ENCODE results near the gene THSD8. TPM values are rescaled to one million over a fixed set of nuclear protein-coding genes. Genes with fewer than 3 reads are reported as not detected.

THSD8 gene
- not detected in 2 replicates for total RNA-seq (2014; rRNA removed; shearing (Covaris generic))

DNA sequence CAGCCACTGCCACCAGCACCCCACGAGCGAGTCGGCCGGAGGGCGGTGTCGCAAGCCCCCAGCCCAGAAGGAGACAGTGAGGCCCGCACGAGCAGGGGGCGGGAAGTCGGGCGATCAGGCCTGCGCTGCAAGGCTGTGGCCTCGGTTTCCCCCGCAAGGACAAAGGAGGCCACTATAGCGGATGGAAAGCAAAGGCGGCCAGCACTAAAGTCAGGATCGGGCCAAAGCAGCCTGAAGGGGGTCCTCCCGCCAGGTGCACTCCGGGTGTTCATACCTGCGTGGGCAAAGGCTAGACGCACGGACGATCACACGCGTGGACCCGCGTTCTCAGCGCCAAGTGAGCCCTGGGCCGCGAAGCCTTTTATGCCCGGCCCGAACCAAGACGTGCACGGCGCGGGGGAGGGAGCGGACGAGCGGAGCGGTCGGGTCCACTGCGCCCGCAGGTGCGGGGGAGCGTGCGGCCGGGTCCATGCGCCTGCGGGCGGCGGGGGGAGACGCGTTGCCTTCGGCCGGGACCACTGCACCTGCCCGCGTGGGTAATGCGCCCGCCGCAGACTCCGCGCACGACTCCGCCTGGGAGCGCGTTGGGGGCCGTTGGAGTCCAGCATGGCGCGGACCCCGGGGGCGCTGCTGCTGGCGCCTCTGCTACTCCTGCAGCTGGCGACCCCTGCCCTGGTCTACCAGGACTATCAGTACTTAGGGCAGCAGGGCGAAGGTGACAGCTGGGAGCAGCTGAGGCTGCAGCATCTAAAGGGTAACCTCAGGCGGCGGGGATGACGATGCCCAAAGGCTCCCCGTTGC lies at the start of gene THSD8, which contains the start of gene PRDX2:
THSD8 (plus strand) TSS at position 604 of the 801 bp plus-strand sequence; CDS start at position 607, 3 bp downstream.
PRDX2 (minus strand) TSS at position 335 of the 801 bp plus-strand sequence. CDS start 539 bp downstream, outside the sequence.
- Histone ChIP-seq H3K36me3 (no peaks in the 10 kb centered on the region; the same call in 1 of the 2 replicates), H3K4me3 (peak within 1 kb of the TSS; percentile 15), H3K9me3 (replicated peaks) (no peaks in the 10 kb centered on the region), H3K4me1 (replicated peaks) (peaks cover 12% of the 10 kb centered on the region), H3K27me3 (replicated peaks) (peaks cover 31% of the 10 kb centered on the region), H3K27ac (no peak within 1 kb of the TSS)
- DNase-seq (ENCODE audit: low read depth in 1 of 2, low spot score in 2 of 2), result no peak

DNA sequence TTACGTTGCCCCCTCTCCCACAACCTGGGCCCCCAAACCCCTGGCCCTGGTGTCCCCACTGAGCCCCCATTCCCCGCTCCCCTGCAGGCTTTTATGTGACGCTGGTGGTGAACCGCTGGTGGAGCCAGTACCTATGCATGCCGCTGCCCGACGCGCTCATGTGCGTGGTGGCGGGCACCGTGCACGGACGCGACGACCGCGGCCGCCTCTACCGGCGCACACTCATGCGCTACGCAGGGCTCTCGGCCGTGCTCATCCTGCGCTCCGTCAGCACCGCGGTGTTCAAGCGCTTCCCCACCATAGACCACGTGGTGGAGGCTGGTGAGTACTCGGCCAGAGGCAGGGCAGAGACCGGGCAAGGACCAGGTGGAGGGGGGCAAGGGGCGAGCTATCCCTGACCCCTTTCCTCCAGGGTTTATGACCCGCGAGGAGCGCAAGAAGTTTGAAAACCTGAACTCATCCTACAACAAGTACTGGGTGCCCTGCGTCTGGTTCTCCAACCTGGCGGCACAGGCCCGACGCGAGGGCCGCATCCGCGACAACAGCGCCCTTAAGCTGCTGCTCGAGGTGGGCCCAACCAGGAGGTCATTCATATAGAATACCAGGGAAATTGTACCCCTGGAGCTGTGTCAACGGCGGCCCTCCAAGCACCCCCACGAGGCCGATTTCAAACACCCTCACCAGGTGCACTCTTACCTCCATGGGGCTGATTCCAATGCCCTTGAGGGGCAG lies 47.2 kb upstream of the THSD8 start:
- Histone ChIP-seq H3K36me3 (no peaks in the 10 kb centered on the region), H3K27ac (no peak overlapping the region), H3K4me1 (replicated peaks) (peaks cover 21% of the 10 kb centered on the region), H3K4me3 (no peak overlapping the region), H3K9me3 (replicated peaks) (no peaks in the 10 kb centered on the region), H3K27me3 (replicated peaks) (peaks cover 35% of the 10 kb centered on the region)
- no peak for DNase-seq (ENCODE audit: low read depth in 1 of 2, low spot score in 2 of 2)

DNA sequence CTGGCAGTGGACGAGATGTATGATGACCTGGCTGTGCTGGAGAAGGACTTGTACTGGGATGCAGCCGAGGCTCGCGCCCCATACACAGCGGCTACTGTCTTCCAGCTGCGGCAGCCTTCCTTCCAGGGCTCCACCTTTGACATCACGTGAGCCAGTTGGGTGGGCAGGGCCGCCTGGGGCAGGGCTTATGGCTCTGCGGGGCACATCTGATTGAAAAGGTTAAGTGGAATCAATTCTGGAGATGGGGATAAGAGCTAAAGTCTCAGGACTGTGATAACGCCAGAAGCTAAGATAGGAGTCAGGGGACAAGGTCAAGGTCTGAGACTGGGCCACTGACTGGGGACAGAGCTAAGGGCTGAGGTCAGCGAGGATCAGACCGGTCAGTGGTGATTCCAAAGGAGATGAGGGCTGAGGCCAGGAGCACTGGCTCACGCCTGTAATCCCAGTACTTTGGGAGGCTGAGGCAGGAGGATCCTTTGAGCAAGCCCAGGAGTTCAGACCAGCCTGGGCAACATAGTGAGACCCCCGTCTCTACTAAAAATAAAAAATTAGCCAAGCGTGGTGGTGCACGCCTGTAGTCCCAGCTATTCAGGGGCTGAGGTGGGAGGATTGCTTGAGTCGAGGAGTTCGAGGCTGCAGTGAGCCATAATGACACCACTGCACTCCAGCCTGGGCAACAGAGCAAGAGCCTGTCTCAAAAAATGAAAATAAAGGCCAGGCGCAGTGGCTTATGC lies 45.6 kb upstream of the THSD8 start:
- peaks cover 20% of the 10 kb centered on the region for H3K27me3 ChIP-seq (replicated peaks)
- peaks cover 8% of the 10 kb centered on the region; the same call in 1 of the 2 replicates for H3K4me1 ChIP-seq (replicated peaks)
- H3K9me3 ChIP-seq (replicated peaks), result no peaks in the 10 kb centered on the region
- no peak overlapping the region for H3K27ac ChIP-seq
- H3K4me3 ChIP-seq, result no peak overlapping the region
- DNase-seq (ENCODE audit: low read depth in 1 of 2, low spot score in 2 of 2), result no peak
- no peaks in the 10 kb centered on the region for H3K36me3 ChIP-seq

DNA sequence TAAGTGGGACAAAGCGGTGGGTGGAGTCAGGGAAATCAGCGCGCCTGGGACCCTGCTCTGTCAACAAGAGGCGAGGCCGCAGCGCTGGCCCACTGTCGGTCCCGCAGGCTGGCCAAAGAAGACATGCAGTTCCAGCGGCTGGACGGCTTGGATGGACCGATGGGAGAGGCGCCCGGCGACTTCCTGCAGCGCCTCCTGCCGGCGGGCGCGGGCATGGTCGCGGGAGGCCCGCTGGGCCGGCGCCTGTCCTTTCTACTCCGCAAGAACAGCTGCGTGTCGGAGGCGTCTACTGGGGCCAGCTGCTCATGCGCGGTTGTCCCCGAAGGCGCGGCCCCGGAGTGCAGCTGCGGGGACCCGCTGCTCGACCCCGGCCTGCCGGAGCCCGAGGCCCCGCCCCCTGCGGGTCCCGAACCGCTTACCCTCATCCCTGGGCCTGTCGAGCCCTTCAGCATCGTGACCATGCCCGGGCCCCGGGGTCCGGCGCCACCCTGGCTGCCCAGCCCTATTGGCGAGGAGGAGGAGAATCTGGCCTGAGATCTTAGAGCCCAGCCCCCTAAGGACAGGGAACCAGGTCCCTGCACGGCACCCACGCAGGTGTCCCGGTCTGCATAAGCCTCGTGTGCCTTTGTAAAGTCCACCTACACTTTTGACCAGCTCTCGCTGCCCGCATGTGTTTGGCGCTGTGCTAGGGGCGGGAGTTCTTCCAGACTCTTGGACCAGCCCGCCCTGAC lies 44.2 kb upstream of the THSD8 start:
- Histone ChIP-seq H3K4me3 (peak overlapping the region; percentile 31), H3K9me3 (replicated peaks) (no peaks in the 10 kb centered on the region), H3K4me1 (replicated peaks) (peaks cover 8% of the 10 kb centered on the region; the same call in 1 of the 2 replicates), H3K27me3 (replicated peaks) (peaks cover 8% of the 10 kb centered on the region), H3K27ac (no peak overlapping the region), H3K36me3 (no peaks in the 10 kb centered on the region)
- DNase-seq (ENCODE audit: low read depth in 1 of 2, low spot score in 2 of 2), result peak; percentile 76 to 79

DNA sequence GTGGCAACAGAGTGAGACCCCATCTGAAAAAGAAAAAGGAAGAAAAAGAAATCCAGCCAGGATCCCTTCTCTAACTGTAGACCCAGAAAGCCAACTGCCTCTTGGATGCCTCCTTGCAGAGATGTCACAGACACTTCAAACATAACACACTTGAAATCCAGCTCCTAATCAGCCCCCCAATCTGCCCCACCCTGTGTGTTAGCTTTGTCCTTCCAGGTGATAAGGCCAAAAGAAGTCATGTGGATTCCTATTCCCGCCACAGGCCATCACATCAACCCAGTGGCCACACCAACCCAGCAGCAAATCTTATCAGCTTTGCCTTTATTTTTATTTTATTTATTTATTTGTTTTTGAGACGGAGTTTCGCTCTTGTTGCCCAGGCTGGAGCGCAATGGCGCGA lies 42.2 kb upstream of the THSD8 start:
- Histone ChIP-seq H3K4me3 (no peak overlapping the region), H3K27ac (no peak overlapping the region), H3K4me1 (replicated peaks) (peaks cover 8% of the 10 kb centered on the region; the same call in 1 of the 2 replicates), H3K27me3 (replicated peaks) (no peaks in the 10 kb centered on the region), H3K9me3 (replicated peaks) (no peaks in the 10 kb centered on the region), H3K36me3 (0 out of 2 replicates have a peak, but pooled peaks cover 2% of the 10 kb centered on the region)
- no peak for DNase-seq (ENCODE audit: low read depth in 1 of 2, low spot score in 2 of 2)

DNA sequence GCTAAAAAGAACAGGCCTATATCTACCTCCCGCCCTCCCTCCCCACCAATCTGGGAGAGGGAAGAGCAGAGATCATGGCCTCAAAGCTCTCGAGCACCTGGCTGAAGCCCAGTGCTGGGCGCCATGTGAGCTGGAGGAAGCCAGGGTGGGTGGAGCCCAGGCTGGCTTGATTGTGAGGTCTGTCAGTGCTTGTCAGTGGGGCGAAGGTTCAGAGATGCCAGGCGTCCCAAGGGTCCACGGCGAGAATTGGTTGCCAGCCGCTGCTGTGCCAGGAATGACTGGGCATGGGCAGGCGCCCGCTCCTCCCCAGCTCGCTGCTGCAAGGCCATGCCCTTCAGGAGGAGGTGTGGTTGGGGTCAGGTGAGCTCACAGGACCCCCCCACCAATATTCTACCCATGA lies 38.8 kb upstream of the THSD8 start:
- Histone ChIP-seq H3K4me3 (no peak overlapping the region), H3K4me1 (replicated peaks) (0 out of 2 replicates have a peak, but pooled peaks cover 3% of the 10 kb centered on the region), H3K27ac (no peak overlapping the region), H3K27me3 (replicated peaks) (no peaks in the 10 kb centered on the region), H3K9me3 (replicated peaks) (no peaks in the 10 kb centered on the region), H3K36me3 (0 out of 2 replicates have a peak, but pooled peaks cover 2% of the 10 kb centered on the region)
- no peak for DNase-seq (ENCODE audit: low read depth in 1 of 2, low spot score in 2 of 2)

DNA sequence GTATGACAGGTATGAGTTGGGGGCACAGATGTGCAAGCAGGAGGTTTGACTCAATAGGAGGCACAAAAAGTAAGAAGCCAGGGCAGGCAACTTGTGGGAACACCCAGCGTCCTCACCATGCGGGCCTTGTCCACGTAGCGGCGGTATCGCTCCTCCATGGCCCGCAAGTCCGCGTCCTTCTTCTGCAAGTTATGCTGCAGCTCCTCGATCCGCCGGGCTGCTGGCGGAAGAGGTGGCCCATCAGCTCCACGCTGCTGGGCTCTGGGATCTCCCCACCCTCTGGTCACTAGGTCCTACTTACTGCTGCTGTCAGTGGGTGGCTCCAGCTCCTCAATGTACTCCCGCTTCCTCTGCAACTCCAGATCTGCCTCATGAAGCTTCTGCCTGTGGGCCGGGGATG lies 37.2 kb upstream of the THSD8 start:
- DNase-seq (ENCODE audit: low read depth in 1 of 2, low spot score in 2 of 2), result no peak
- Histone ChIP-seq H3K27me3 (replicated peaks) (no peaks in the 10 kb centered on the region), H3K9me3 (replicated peaks) (no peaks in the 10 kb centered on the region), H3K36me3 (0 out of 2 replicates have a peak, but pooled peaks cover 2% of the 10 kb centered on the region), H3K4me1 (replicated peaks) (0 out of 2 replicates have a peak, but pooled peaks cover 3% of the 10 kb centered on the region), H3K4me3 (no peak overlapping the region), H3K27ac (no peak overlapping the region)

DNA sequence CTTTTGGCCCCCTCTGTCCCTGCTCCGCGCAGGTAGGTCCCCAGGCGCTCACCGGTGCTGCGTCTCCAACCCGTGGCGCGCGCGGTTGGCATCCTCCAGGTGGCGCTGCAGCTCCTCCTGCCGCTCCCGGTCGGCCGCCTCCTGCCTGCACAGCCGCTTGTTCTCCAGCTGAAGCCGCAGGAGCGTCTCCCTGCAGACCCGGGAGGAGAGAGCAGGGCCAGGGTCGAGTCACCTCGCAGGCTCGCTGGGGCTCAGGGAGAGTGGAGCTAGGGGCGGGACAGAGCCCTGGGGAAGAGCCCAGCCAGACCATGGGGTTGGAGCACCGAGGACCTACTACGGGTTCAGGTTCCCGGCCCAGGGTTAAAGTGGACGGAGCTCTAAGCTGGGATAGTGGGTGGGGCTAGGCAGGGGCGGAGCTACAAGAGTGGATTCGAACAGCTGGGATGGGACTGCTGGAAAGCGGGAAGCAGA lies 35.8 kb upstream of the THSD8 start:
- peak; percentile 90 to 93 for DNase-seq (ENCODE audit: low read depth in 1 of 2, low spot score in 2 of 2)
- Histone ChIP-seq H3K4me1 (replicated peaks) (0 out of 2 replicates have a peak, but pooled peaks cover 3% of the 10 kb centered on the region), H3K9me3 (replicated peaks) (no peaks in the 10 kb centered on the region), H3K4me3 (peak overlapping the region; percentile 37), H3K36me3 (0 out of 2 replicates have a peak, but pooled peaks cover 2% of the 10 kb centered on the region), H3K27ac (no peak overlapping the region), H3K27me3 (replicated peaks) (no peaks in the 10 kb centered on the region)

DNA sequence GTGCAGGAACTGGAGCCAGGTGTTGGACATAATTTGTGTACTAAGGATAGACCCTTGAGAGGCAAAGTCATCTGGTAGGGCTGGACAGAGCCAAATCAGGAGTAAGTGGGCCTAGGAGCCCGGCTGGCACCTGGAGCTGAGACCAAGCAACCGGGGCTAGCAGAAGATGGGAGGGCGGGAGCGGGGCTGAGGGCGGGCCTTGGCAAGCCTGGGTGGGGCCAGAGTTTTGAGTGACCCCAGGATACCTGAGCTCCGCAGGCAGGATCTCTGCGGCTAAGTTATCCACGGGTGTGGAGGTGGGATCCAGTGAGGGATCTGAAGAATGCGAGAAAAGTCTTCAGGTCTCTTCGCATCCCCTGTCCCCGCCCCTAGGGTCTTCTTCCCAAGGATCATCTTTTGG lies 34.7 kb upstream of the THSD8 start:
- Histone ChIP-seq H3K4me3 (no peak overlapping the region), H3K27me3 (replicated peaks) (no peaks in the 10 kb centered on the region), H3K9me3 (replicated peaks) (no peaks in the 10 kb centered on the region), H3K36me3 (0 out of 2 replicates have a peak, but pooled peaks cover 2% of the 10 kb centered on the region), H3K4me1 (replicated peaks) (0 out of 2 replicates have a peak, but pooled peaks cover 3% of the 10 kb centered on the region), H3K27ac (no peak overlapping the region)
- no peak for DNase-seq (ENCODE audit: low read depth in 1 of 2, low spot score in 2 of 2)

DNA sequence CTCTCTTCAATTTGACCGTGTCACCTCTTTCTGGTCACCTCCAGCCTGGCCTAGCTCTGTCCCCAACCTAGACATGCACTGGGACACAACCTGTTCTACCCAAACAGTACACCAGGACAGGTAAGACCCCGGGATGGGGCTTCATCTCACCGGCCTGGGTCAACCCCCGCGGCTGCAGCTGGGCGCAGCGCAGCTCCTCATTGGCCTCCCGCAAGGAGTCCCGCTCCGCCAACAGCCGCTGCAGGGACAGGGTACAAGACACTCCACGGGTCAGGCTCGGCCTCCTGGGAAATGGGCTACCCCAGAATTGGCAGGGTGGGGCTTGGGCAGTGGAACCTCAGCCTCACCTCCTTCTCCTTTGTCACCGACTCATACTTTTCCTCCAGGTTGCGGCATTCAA lies 34.2 kb upstream of the THSD8 start:
- 0 out of 2 replicates have a peak, but pooled peaks cover 3% of the 10 kb centered on the region for H3K4me1 ChIP-seq (replicated peaks)
- H3K36me3 ChIP-seq, result 0 out of 2 replicates have a peak, but pooled peaks cover 2% of the 10 kb centered on the region
- H3K4me3 ChIP-seq, result no peak overlapping the region
- no peak overlapping the region for H3K27ac ChIP-seq
- H3K27me3 ChIP-seq (replicated peaks), result no peaks in the 10 kb centered on the region
- no peaks in the 10 kb centered on the region for H3K9me3 ChIP-seq (replicated peaks)
- DNase-seq (ENCODE audit: low read depth in 1 of 2, low spot score in 2 of 2), result no peak

DNA sequence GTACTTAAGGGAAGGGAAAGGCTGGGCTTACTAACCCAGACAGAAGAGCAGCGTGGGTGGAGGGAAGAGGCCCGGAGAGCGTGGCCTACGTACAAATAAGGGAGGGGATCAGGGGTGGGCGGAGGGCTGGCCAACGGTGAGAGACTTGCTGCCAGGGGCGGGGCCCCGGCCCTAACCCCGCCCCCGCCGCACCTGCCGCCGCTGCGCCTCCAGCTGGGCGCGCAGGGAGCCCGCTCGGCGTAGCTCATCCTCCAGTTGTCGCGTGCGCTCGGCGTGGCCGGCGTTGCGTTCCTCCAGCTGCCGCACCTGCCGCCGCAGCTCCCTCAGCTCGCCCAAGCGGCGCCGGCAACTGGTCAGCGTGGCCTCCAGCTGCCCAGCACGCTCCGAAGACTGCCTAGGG lies 32.2 kb upstream of the THSD8 start:
- H3K36me3 ChIP-seq, result no peaks in the 10 kb centered on the region
- no peak for DNase-seq (ENCODE audit: low read depth in 1 of 2, low spot score in 2 of 2)
- no peaks in the 10 kb centered on the region for H3K27me3 ChIP-seq (replicated peaks)
- no peak overlapping the region for H3K27ac ChIP-seq
- H3K4me1 ChIP-seq (replicated peaks), result peaks cover 9% of the 10 kb centered on the region
- no peak overlapping the region for H3K4me3 ChIP-seq
- no peaks in the 10 kb centered on the region for H3K9me3 ChIP-seq (replicated peaks)

DNA sequence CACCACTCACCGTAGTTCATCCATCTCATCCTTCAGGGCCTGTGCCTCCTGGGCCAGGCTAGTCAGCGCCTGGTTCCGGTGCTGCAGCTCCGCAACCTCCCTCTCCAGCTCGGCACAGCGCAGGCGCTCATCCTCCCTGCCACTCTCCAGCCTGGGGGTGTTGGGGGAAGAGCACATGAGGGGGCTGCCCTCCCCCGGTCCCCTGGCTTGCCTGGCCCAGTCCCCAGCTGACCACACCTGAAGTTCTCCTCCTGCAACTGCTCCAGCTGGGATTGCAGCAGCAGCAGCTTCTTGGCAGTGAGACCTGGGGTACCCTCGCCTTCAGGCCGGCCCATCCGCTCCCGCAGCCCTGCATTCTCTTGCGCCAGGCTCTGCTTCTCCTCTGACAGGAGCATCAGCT lies 30.9 kb upstream of the THSD8 start:
- DNase-seq (ENCODE audit: low read depth in 1 of 2, low spot score in 2 of 2), result no peak
- peaks cover 11% of the 10 kb centered on the region for H3K4me1 ChIP-seq (replicated peaks)
- H3K4me3 ChIP-seq, result no peak overlapping the region
- no peaks in the 10 kb centered on the region for H3K9me3 ChIP-seq (replicated peaks)
- no peak overlapping the region for H3K27ac ChIP-seq
- no peaks in the 10 kb centered on the region for H3K27me3 ChIP-seq (replicated peaks)
- 0 out of 2 replicates have a peak, but pooled peaks cover 4% of the 10 kb centered on the region for H3K36me3 ChIP-seq
